B cell (primary cell): ENCODE measurements around the gene IKZF1. TPM values are rescaled to one million over a fixed set of nuclear protein-coding genes. Genes with fewer than 3 reads are reported as not detected.

Source experiments
- ATAC-seq: fragments of 200-7000 bp; cut with Tn5 transposase; one replicate; pipeline ENCODE4 v1.10.0; 2021; ENCODE audit warnings: low read depth, mild to moderate bottlenecking, moderate number of reproducible peaks, moderate library complexity
- CTCF ChIA-PET: fragments of 350-600 bp; sonication (Branson Sonifier 250); formaldehyde crosslinking; loops from one replicate; lab custom pipeline; 2021; ENCODE audit warnings: antibody characterized with exemption, inconsistent platforms; lab: Charles Lee
- POLR2A ChIA-PET: fragments of 350-600 bp; sonication (Branson Sonifier 250); formaldehyde crosslinking; loops from one replicate; lab custom pipeline; 2021; ENCODE audit warnings: antibody characterized with exemption; lab: Charles Lee
- DNase-seq: peaks from one replicate; pipeline ENCODE4 v3.0.0; 2013
- H2AFZ ChIP-seq: 2 replicates; pipeline ENCODE4 v1.6.1; 2012; ENCODE audit warnings: mild to moderate bottlenecking, low read depth, low read length; ENCODE audit not compliant: insufficient read depth, poor library complexity, severe bottlenecking
- H3K27ac ChIP-seq, 2 donors: 1 replicate in 1 of 2; 2 replicates in 1 of 2; pipeline ENCODE4 v1.5.1; 2012 to 2013; ENCODE audit warnings: low read length in 2 of 2, mild to moderate bottlenecking in 2 of 2, moderate library complexity in 1 of 2
- H3K27me3 ChIP-seq, 4 experiments: fragments of 200-600 bp in 1 of 4; sonication (generic) in 1 of 4; replicated peaks in 1 of 4; 1 replicate in 2 of 4; 2 replicates in 2 of 4; pipeline versions ENCODE4 v1.6.1 to v1.7.0; 2013 to 2016; ENCODE audit warnings: low read length in 3 of 4, mild to moderate bottlenecking in 2 of 4, mixed read lengths in 1 of 4, moderate library complexity in 1 of 4; ENCODE audit not compliant: insufficient read depth in 4 of 4, control insufficient read depth in 3 of 4; ENCODE audit errors: control extremely low read depth in 1 of 4
- H3K36me3 ChIP-seq, 2 experiments: replicated peaks in 1 of 2; 1 replicate in 1 of 2; 2 replicates in 1 of 2; pipeline versions ENCODE4 v1.6.1 to v1.7.1; 2013; ENCODE audit warnings: low read length in 1 of 2; ENCODE audit not compliant: insufficient read depth in 2 of 2, control insufficient read depth in 1 of 2; ENCODE audit errors: control extremely low read depth in 1 of 2, extremely low read depth in 1 of 2
- H3K4me1 ChIP-seq, 2 donors: fragments of 200-600 bp in 1 of 2; sonication (generic) in 1 of 2; 1 replicate in 1 of 2; 2 replicates in 1 of 2; pipeline versions ENCODE4 v1.5.1 to v1.6.1; 2013 to 2017; ENCODE audit warnings: low read length in 2 of 2; ENCODE audit not compliant: control insufficient read depth in 2 of 2, insufficient read depth in 2 of 2
- H3K4me2 ChIP-seq: replicated peaks from 2 replicates; pipeline ENCODE3; 2012; ENCODE audit warnings: mild to moderate bottlenecking, low read depth, low read length; ENCODE audit not compliant: poor library complexity, severe bottlenecking
- H3K4me3 ChIP-seq, 5 experiments: fragments of 200-600 bp in 1 of 5; sonication (generic) in 1 of 5; 1 replicate in 3 of 5; 2 replicates in 2 of 5; pipeline versions ENCODE4 v1.5.1 to v1.7.0; 2011 to 2016; ENCODE audit warnings: low read length in 4 of 5, mild to moderate bottlenecking in 4 of 5, low read depth in 2 of 5, control low read depth in 1 of 5, moderate library complexity in 1 of 5; ENCODE audit not compliant: insufficient read depth in 1 of 5; ENCODE audit errors: control extremely low read depth in 1 of 5, extremely low read depth in 1 of 5
- H3K79me2 ChIP-seq: fragments of 200-600 bp; sonication (generic); one replicate; pipeline ENCODE4 v1.6.0; 2016; ENCODE audit warnings: low read length; ENCODE audit not compliant: control insufficient read depth, insufficient read depth
- H3K9ac ChIP-seq: fragments of 200-600 bp; sonication (generic); 2 replicates; pipeline ENCODE4 v1.6.1; 2017; ENCODE audit warnings: mild to moderate bottlenecking, low read length, moderate library complexity
- H3K9me3 ChIP-seq, 3 donors: one replicate each; pipeline versions ENCODE4 v1.6.1 to v1.7.1; 2013; ENCODE audit warnings: low read length in 2 of 3; ENCODE audit not compliant: control insufficient read depth in 2 of 3, insufficient read depth in 1 of 3; ENCODE audit errors: control extremely low read depth in 1 of 3
- H4K20me1 ChIP-seq: 2 replicates; pipeline ENCODE4 v1.6.0; 2012; ENCODE audit warnings: mild to moderate bottlenecking, low read length; ENCODE audit not compliant: insufficient read depth, control insufficient read depth, poor library complexity, severe bottlenecking
- H3K27ac Mint-ChIP-seq: one replicate; pipeline ENCODE4 v1.8.0; 2021; ENCODE audit warnings: mixed read lengths
- H3K27me3 Mint-ChIP-seq: one replicate; pipeline ENCODE4 v1.8.0; 2021; ENCODE audit warnings: mixed read lengths
- H3K4me1 Mint-ChIP-seq: one replicate; pipeline ENCODE4 v1.8.0; 2021; ENCODE audit warnings: mixed read lengths
- H3K4me3 Mint-ChIP-seq: one replicate; pipeline ENCODE4 v1.8.0; 2021; ENCODE audit warnings: mixed read lengths
- H3K9me3 Mint-ChIP-seq: one replicate; pipeline ENCODE4 v1.8.0; 2022; ENCODE audit warnings: mixed read lengths; ENCODE audit not compliant: insufficient read depth
- CTCF ChIP-seq: fragments of 200-600 bp; IDR thresholded peaks from one replicate; pipeline ENCODE4 v1.8.0; 2022; ENCODE audit warnings: antibody characterized with exemption, mild to moderate bottlenecking
- EZH2 ChIP-seq: IDR thresholded peaks from 2 replicates; pipeline ENCODE4 v1.6.1; 2012; ENCODE audit warnings: borderline replicate concordance, low read depth, mild to moderate bottlenecking, moderate library complexity, low read length; ENCODE audit not compliant: insufficient read depth, poor library complexity, severe bottlenecking
- whole genome bisulfite sequencing: methylation state at CpG from one replicate; pipeline ENCODE4 v1.1.5; 2013; ENCODE audit warnings: missing lambda C conversion rate; ENCODE audit not compliant: insufficient coverage; 5-methylcytosine and 5-hydroxymethylcytosine counted together
- intact Hi-C: fragments of 100-400 bp; cut with micrococcal nuclease; formaldehyde crosslinking; loops from one replicate; pipeline ENCODE4 v1.10.0; 2022
- polyA plus RNA-seq: library from polyadenylated mRNA; depleted of rRNA; stranded (reverse); fragments of >200 nt; gene quantifications from 2 replicates; pipeline ENCODE4 v1.2.3, GENCODE V29; 2012
- total RNA-seq, 2 donors: library from RNA; stranded (reverse); fragments of 120-200 nt in 1 of 2; gene quantifications; 1 replicate in 1 of 2; 2 replicates in 1 of 2; pipeline versions ENCODE4 v1.2.3 to v1.2.4, GENCODE V29; 2013 to 2022

IKZF1 gene
- total and polyA plus RNA-seq, 2 donors (not counting 1 experiment from before 2014, with no cell fraction given) = 199 to 254 TPM

GRCh38 chr7:50335230-50335794 is 30.8 kb downstream of the IKZF1 start:
- CTCF ChIA-PET = interaction anchor here (1.1 to 4.6 kb wide), 9 partner anchors 10 to 130 kb away, joined by 3 to 36 read pairs (median 5); partner anchors contain the start of gene IKZF1
- 92% methylated on average over 1 of the region's 1 CpG for WGBS
- Mint-ChIP-seq H3K9me3 (no peaks in the 10 kb centered on the region), H3K4me1 (peaks cover 8% of the 10 kb centered on the region), H3K4me3 (no peak overlapping the region), H3K27me3 (no peaks in the 10 kb centered on the region), H3K27ac (no peak overlapping the region)
- peaks cover 10% of the 10 kb centered on the region for H4K20me1 ChIP-seq
- peak overlapping the region; percentile 76 for H3K4me2 ChIP-seq
- H3K27me3 ChIP-seq = no peaks in the 10 kb centered on the region
- ATAC-seq = no peak
- H3K27ac ChIP-seq = peak overlapping the region; percentile 85 to 95
- no peaks in the 10 kb centered on the region for H3K9me3 ChIP-seq
- peaks cover 100% of the 10 kb centered on the region in 2 donors for H3K4me1 ChIP-seq
- peak overlapping the region; percentile 10 for H3K9ac ChIP-seq
- no peak overlapping the region for H2AFZ ChIP-seq
- intact Hi-C loops = no loop called here
- H3K36me3 ChIP-seq = peaks cover 0 to 32% of the 10 kb centered on the region in 2 experiments
- H3K4me3 ChIP-seq = no peak overlapping the region
- DNase-seq = no peak
- POLR2A ChIA-PET = interaction anchor here (0.7 to 2.2 kb wide), 4 partner anchors 15 to 76 kb away, joined by 3 to 12 read pairs (median 4); no protein-coding TSS in a partner anchor
- TF ChIP-seq EZH2 (no peak), CTCF (no peak)
- H3K79me2 ChIP-seq = peaks cover 91% of the 10 kb centered on the region
